SK-N-SH (cell line): ENCODE results near the gene SLC6A9. TPM values are rescaled to one million over a fixed set of nuclear protein-coding genes. Genes with fewer than 3 reads are reported as not detected.

Experiments used
- CTCF ChIA-PET: fragments of 300-600, 350-600 bp; formaldehyde crosslinking; extraction: SDS; loops from one replicate; lab custom pipeline; 2021; lab: Yijun Ruan, JAX
- POLR2A ChIA-PET: fragments of 350-600 bp; sonication (Branson Sonifier 250); formaldehyde crosslinking; extraction: SDS; loops from one replicate; lab custom pipeline; 2020; ENCODE audit warnings: antibody characterized with exemption, inconsistent platforms; lab: Yijun Ruan, JAX
- DNase-seq: peaks from one replicate; pipeline ENCODE4 v3.0.0; 2012
- H2AFZ ChIP-seq: fragments of 200-600 bp; sonication (generic); 2 replicates; pipeline ENCODE4 v1.8.1; 2016; ENCODE audit warnings: antibody characterized with exemption, mild to moderate bottlenecking, low read depth
- H3F3A ChIP-seq: fragments of 200-600 bp; sonication (generic); replicated peaks from 2 replicates; pipeline ENCODE3; 2016; ENCODE audit warnings: antibody characterized with exemption, mild to moderate bottlenecking; ENCODE audit not compliant: insufficient read depth
- H3K27ac ChIP-seq, 2 experiments: fragments of 200-500 bp in 1 of 2; fragments of 200-600 bp in 1 of 2; sonication (Bioruptor generic) in 1 of 2; sonication (generic), shearing (Covaris generic) in 1 of 2; 2 replicates each; pipeline versions ENCODE4 v1.5.1 to v1.6.1; 2014 to 2016; ENCODE audit warnings: low read depth in 2 of 2, inconsistent platforms in 1 of 2, low read length in 1 of 2, mild to moderate bottlenecking in 1 of 2, mixed read lengths in 1 of 2
- H3K27me3 ChIP-seq: fragments of 200-600 bp; sonication (generic), shearing (Covaris generic); 2 replicates; pipeline ENCODE4 v1.6.1; 2016; ENCODE audit warnings: mixed run types; ENCODE audit not compliant: insufficient read depth
- H3K36me3 ChIP-seq, 2 experiments: fragments of 200-500 bp in 1 of 2; fragments of 200-600 bp in 1 of 2; sonication (Bioruptor generic) in 1 of 2; sonication (generic) in 1 of 2; replicated peaks in 1 of 2; 2 replicates each; pipeline versions ENCODE3 to v1.5.1; 2014 to 2016; ENCODE audit warnings: low read length in 1 of 2, mild to moderate bottlenecking in 1 of 2; ENCODE audit not compliant: insufficient read depth in 2 of 2, control insufficient read depth in 1 of 2
- H3K4me1 ChIP-seq, 2 experiments: fragments of 200-500 bp in 1 of 2; fragments of 200-600 bp in 1 of 2; sonication (Bioruptor generic) in 1 of 2; sonication (generic), shearing (Covaris generic) in 1 of 2; 2 replicates each; pipeline versions ENCODE4 v1.5.1 to v1.6.1; 2014 to 2016; ENCODE audit warnings: low read depth in 1 of 2, low read length in 1 of 2, mixed run types in 1 of 2; ENCODE audit not compliant: insufficient read depth in 2 of 2, control insufficient read depth in 1 of 2
- H3K4me2 ChIP-seq: fragments of 200-600 bp; sonication (generic), shearing (Covaris generic); 2 replicates; pipeline ENCODE4 v1.6.1; 2017; ENCODE audit warnings: mixed run types
- H3K4me3 ChIP-seq, 2 experiments: fragments of 200-500 bp in 1 of 2; fragments of 200-600 bp in 1 of 2; sonication (Bioruptor generic) in 1 of 2; sonication (generic), shearing (Covaris generic) in 1 of 2; 2 replicates each; pipeline versions ENCODE4 v1.5.1 to v1.8.1; 2014 to 2016; ENCODE audit warnings: low read depth in 2 of 2, inconsistent platforms in 1 of 2, low read length in 1 of 2, mild to moderate bottlenecking in 1 of 2, mixed read lengths in 1 of 2, moderate library complexity in 1 of 2
- H3K79me2 ChIP-seq: fragments of 200-600 bp; sonication (generic); 2 replicates; pipeline ENCODE4 v1.8.1; 2017; ENCODE audit warnings: mild to moderate bottlenecking; ENCODE audit not compliant: insufficient read depth
- H3K9ac ChIP-seq: fragments of 200-600 bp; sonication (generic); 2 replicates; pipeline ENCODE4 v1.6.1; 2017; ENCODE audit warnings: mixed run types
- H3K9me2 ChIP-seq: fragments of 200-600 bp; sonication (generic); 2 replicates; pipeline ENCODE4 v1.6.1; 2017; ENCODE audit warnings: mixed run types
- H3K9me3 ChIP-seq: fragments of 200-600 bp; sonication (generic); 2 replicates; pipeline ENCODE4 v1.6.1; 2017; ENCODE audit warnings: mixed run types, mild to moderate bottlenecking, moderate library complexity
- H4K20me1 ChIP-seq: fragments of 200-600 bp; sonication (generic); 2 replicates; pipeline ENCODE4 v1.6.1; 2017; ENCODE audit warnings: mild to moderate bottlenecking, mixed run types; ENCODE audit not compliant: insufficient read depth
- ELF1 ChIP-seq: IDR thresholded peaks from 2 replicates; pipeline ENCODE4 v1.4.0; 2012
- FOXM1 ChIP-seq: IDR thresholded peaks from 2 replicates; pipeline ENCODE4 v1.4.0; 2012; ENCODE audit warnings: low read depth, mild to moderate bottlenecking
- GATA2 ChIP-seq: sonication (generic); formaldehyde crosslinking; IDR thresholded peaks from 2 replicates; pipeline ENCODE4 v1.5.0; 2020; ENCODE audit warnings: mild to moderate bottlenecking, missing genetic modification reagents
- IRF3 ChIP-seq: fragments of 150-350 bp; IDR thresholded peaks from 2 replicates; pipeline ENCODE4 v1.6.1; 2016; ENCODE audit warnings: mild to moderate bottlenecking, low read depth, low read length
- MAX ChIP-seq: IDR thresholded peaks from 2 replicates; pipeline ENCODE4 v1.4.0; 2012; ENCODE audit warnings: low read depth
- PBX3 ChIP-seq: IDR thresholded peaks from 2 replicates; pipeline ENCODE4; 2012
- RCOR1 ChIP-seq: fragments of 150-350 bp; IDR thresholded peaks from 2 replicates; pipeline ENCODE4 v1.6.1; 2017; ENCODE audit warnings: antibody characterized with exemption, low read length
- REST ChIP-seq: IDR thresholded peaks from 2 replicates; pipeline ENCODE4 v1.6.1; 2012; ENCODE audit warnings: mild to moderate bottlenecking, low read depth, low read length, moderate library complexity
- TAF1 ChIP-seq: IDR thresholded peaks from 2 replicates; pipeline ENCODE4 v1.6.1; 2012; ENCODE audit warnings: low read depth, mild to moderate bottlenecking, low read length, moderate library complexity, borderline replicate concordance
- USF2 ChIP-seq: fragments of 150-350 bp; IDR thresholded peaks from 2 replicates; pipeline ENCODE4 v1.6.1; 2017; ENCODE audit warnings: antibody characterized with exemption, low read length, low read depth, borderline replicate concordance
- WGBS: methylation state at CpG from one replicate; pipeline ENCODE4 v1.1.6; 2017; ENCODE audit warnings: low lambda C conversion rate; 5-methylcytosine and 5-hydroxymethylcytosine counted together
- polyA plus RNA-seq, 3 experiments: library from polyadenylated mRNA; depleted of rRNA; stranded (reverse); fragments of >200 nt; gene quantifications; 2 replicates each; pipeline ENCODE4 v1.2.3, GENCODE V29; 2012

SLC6A9 gene
- polyA plus RNA-seq, 1 of the 3 experiments (the other 2 are of a cell fraction): 3.9 TPM

GRCh38 chr1:43970502-43970901 is 60.8 kb downstream of the SLC6A9 start:
- Histone ChIP-seq H3K9me3 (no peaks in the 10 kb centered on the region), H4K20me1 (peaks cover under 1% of the 10 kb centered on the region; the same call in 1 of the 2 replicates), H3K36me3 (peaks cover 0 to 38% of the 10 kb centered on the region in 2 experiments), H3K4me1 (peaks cover 3 to 25% of the 10 kb centered on the region in 2 experiments; a peak in 1 of 4 replicates), H3K27me3 (no peaks in the 10 kb centered on the region), H3K27ac (peak overlapping the region in 1 of 2 experiments; percentile 32; a peak in 2 of 4 replicates), H3F3A (peaks cover 14% of the 10 kb centered on the region), H3K79me2 (peaks cover 25% of the 10 kb centered on the region), H3K4me3 (peak overlapping the region; percentile 98 to 100), H3K9me2 (no peaks in the 10 kb centered on the region), H3K9ac (peak overlapping the region; percentile 82), H2AFZ (peak overlapping the region; percentile 90; the same call in 1 of the 2 replicates), H3K4me2 (peak overlapping the region; percentile 95)
- WGBS: 20% methylated on average over 5 of the region's 5 CpGs
- POLR2A ChIA-PET: interaction anchor here (0.9 to 1.4 kb wide), 4 partner anchors 7 to 60 kb away, joined by 3 to 4 read pairs (median 3); no protein-coding TSS in a partner anchor
- CTCF ChIA-PET: interaction anchor here (0.7 to 1.2 kb wide), 5 partner anchors 24 to 207 kb away, joined by 3 to 4 read pairs (median 3); no protein-coding TSS in a partner anchor
- TF ChIP-seq PBX3 (no peak), FOXM1 (no peak), RCOR1 (no peak), IRF3 (no peak), REST (no peak), TAF1 (no peak), ELF1 (no peak), USF2 (no peak), MAX (no peak), GATA2 (CRISPR knock-in tag) (no peak)
- no peak for DNase-seq
